Endothelial cell (in vitro differentiated cells): ENCODE measurements around the gene FOXQ1. TPM values are rescaled to one million over a fixed set of nuclear protein-coding genes. Genes with fewer than 3 reads are reported as not detected.
A peak's percentile ranks its signal among the peaks of the same experiment; 100 is the strongest.

Source experiments
- DNase-seq: peaks from one replicate; pipeline ENCODE4 v3.0.0; 2021; ENCODE audit warnings: low spot score
- H3K27ac Mint-ChIP-seq: one replicate; pipeline ENCODE4 v1.8.0; 2021; ENCODE audit warnings: mixed read lengths, inconsistent platforms; ENCODE audit not compliant: unreplicated experiment
- H3K27me3 Mint-ChIP-seq: one replicate; pipeline ENCODE4 v1.8.0; 2021; ENCODE audit warnings: mild to moderate bottlenecking, moderate library complexity, mixed read lengths, inconsistent platforms; ENCODE audit not compliant: unreplicated experiment
- H3K36me3 Mint-ChIP-seq: one replicate; pipeline ENCODE4 v1.8.0; 2021; ENCODE audit warnings: mild to moderate bottlenecking, low read depth, mixed read lengths, inconsistent platforms; ENCODE audit not compliant: unreplicated experiment
- H3K4me1 Mint-ChIP-seq: one replicate; pipeline ENCODE4 v1.8.0; 2021; ENCODE audit warnings: mild to moderate bottlenecking, mixed read lengths, inconsistent platforms; ENCODE audit not compliant: unreplicated experiment
- H3K4me3 Mint-ChIP-seq: one replicate; pipeline ENCODE4 v1.8.0; 2021; ENCODE audit warnings: mild to moderate bottlenecking, mixed read lengths, inconsistent platforms; ENCODE audit not compliant: unreplicated experiment
- H3K9me3 Mint-ChIP-seq: one replicate; pipeline ENCODE4 v1.8.0; 2021; ENCODE audit warnings: mixed read lengths, inconsistent platforms; ENCODE audit not compliant: unreplicated experiment
- CTCF ChIP-seq: fragments of 200-600 bp; sonication (generic); IDR thresholded peaks from one replicate; pipeline ENCODE4 v1.5.0; 2021; ENCODE audit warnings: antibody characterized with exemption; ENCODE audit not compliant: unreplicated experiment
- total RNA-seq: library from RNA; stranded (reverse); fragmentation: NEBNext Ultra II Directional; extraction: Animal tissue kit (Norgen Biotek cat#: 25700); gene quantifications from one replicate; pipeline ENCODE4 v1.2.1, GENCODE V29; 2021; ENCODE audit not compliant: unreplicated experiment

The FOXQ1 gene
- total RNA-seq, 1 donor from 2014 or later: 0.67 TPM

GRCh38 chr6:1297746-1298145, 14.2 kb upstream of the FOXQ1 start:
- H3K27ac Mint-ChIP-seq: no peak overlapping the region
- H3K9me3 Mint-ChIP-seq: no peaks in the 10 kb centered on the region
- H3K36me3 Mint-ChIP-seq: no peaks in the 10 kb centered on the region
- H3K4me1 Mint-ChIP-seq: no peaks in the 10 kb centered on the region
- H3K4me3 Mint-ChIP-seq: no peak overlapping the region
- H3K27me3 Mint-ChIP-seq: no peaks in the 10 kb centered on the region
- DNase-seq: no peak
- TF ChIP-seq CTCF: no peak

DNA sequence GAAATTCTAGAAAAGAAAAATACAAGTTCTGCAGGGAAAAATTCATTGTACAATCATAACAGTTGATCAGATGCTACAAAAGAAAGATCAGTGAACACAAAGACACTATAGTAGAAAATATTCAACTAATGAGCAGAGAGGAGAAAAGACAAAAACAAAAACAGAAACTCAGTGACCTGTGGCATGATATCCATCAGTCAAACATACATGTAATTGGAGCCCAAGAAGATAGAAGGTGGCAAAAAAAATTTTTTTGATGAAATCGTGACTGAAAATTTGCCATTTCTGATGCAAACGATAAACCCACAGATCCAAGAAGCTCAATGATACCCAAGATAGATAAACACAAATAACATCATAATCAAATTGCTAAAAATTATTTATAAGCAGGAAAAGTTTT, 13.1 kb upstream of the FOXQ1 start:
- no peak for TF ChIP-seq CTCF
- H3K36me3 Mint-ChIP-seq: no peaks in the 10 kb centered on the region
- no peaks in the 10 kb centered on the region for H3K9me3 Mint-ChIP-seq
- H3K4me1 Mint-ChIP-seq: no peaks in the 10 kb centered on the region
- no peak overlapping the region for H3K27ac Mint-ChIP-seq
- no peak overlapping the region for H3K4me3 Mint-ChIP-seq
- H3K27me3 Mint-ChIP-seq: no peaks in the 10 kb centered on the region
- DNase-seq: no peak

DNA sequence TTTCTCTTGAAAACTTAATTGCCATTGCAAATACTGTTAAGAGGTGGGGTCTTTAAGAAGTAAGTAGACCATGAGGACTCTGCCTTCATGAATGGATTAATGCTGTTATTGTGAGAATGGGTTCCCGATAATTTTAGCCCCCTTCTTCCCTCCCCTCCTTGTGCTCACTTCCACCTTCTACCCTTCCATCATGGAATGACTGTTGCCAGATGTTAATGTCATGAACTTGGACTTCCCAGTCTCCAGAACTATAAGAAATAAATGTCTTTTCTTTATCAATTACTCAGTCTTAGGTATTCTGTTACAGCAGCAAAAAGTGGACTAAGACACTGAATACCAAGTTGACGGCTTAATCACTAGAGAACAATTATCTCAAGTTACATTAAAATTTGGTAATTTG, 5.8 kb upstream of the FOXQ1 start:
- peaks cover 7% of the 10 kb centered on the region for H3K4me1 Mint-ChIP-seq
- H3K27me3 Mint-ChIP-seq: peaks cover 8% of the 10 kb centered on the region
- peaks cover 7% of the 10 kb centered on the region for H3K36me3 Mint-ChIP-seq

GRCh38 chr6:1309366-1309765, 2.5 kb upstream of the FOXQ1 start:
- Mint-ChIP-seq H3K4me3 (no peak overlapping the region), H3K27me3 (peaks cover 13% of the 10 kb centered on the region), H3K36me3 (peaks cover 7% of the 10 kb centered on the region), H3K9me3 (no peaks in the 10 kb centered on the region), H3K4me1 (peaks cover 17% of the 10 kb centered on the region), H3K27ac (no peak overlapping the region)
- no peak for DNase-seq
- no peak for TF ChIP-seq CTCF

More for the DNA sequence above, 5.8 kb upstream of the FOXQ1 start:
- no peak for TF ChIP-seq CTCF
- DNase-seq: no peak
- no peak overlapping the region for H3K4me3 Mint-ChIP-seq
- H3K9me3 Mint-ChIP-seq: no peaks in the 10 kb centered on the region
- no peak overlapping the region for H3K27ac Mint-ChIP-seq

GRCh38 chr6:1310628-1311399, 1.1 kb upstream of the FOXQ1 start:
- Mint-ChIP-seq H3K4me3 (peak overlapping the region; percentile 96), H3K9me3 (no peaks in the 10 kb centered on the region), H3K36me3 (no peaks in the 10 kb centered on the region), H3K4me1 (peaks cover 21% of the 10 kb centered on the region), H3K27ac (peak overlapping the region; percentile 83), H3K27me3 (peaks cover 21% of the 10 kb centered on the region)
- DNase-seq: peak; percentile 57
- no peak for TF ChIP-seq CTCF
